ENCODE results near the gene ANTKMT.

The ANTKMT gene

DNA sequence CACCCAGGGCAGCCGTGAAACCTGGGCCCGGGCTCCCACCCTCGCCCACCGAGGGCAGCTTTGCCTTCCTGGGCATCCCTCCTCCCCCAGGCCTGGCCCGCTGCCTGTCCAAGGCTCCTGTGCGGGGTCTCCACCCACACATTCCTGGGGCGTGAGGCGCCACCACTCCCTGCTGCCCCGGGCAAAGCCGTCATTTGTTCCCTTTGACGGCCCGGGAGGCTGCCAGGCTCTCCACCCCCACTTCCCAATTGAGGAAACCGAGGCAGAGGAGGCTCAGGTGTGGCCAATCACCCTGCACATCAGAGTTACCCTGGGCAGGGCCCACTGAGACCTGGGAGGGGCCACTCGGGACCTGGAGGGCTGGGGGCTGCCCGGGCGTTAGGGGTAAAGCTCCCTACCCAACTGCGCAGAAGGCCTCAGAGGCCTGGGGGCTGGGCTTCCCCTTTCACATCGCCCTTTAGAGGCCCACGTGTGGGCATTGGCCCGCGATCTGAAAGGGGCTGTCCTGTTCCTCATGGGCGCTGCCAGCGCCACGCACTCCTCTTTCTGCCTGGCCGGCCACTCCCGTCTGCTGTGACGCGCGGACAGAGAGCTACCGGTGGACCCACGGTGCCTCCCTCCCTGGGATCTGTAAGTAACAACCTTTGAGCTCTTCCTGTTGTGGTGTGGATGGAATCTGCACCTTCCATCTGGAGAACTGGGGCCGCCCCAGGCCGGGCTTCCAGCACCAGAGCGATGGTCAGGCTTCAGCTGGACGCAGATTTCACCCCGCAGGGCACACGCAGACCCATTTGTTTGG is 39.8 kb downstream of the ANTKMT start, which contains the start of gene MSLN:
Gene MSLN (plus strand): TSS at position 190 of the 799 bp plus-strand sequence. CDS start 1,947 bp downstream, outside the sequence.
- H3K9me3 ChIP-seq (ENCODE audit: severe bottlenecking), result no peaks in the 10 kb centered on the region
- no peak within 1 kb of the TSS for H3K4me3 ChIP-seq (ENCODE audit: severe bottlenecking)
- DNase-seq (ENCODE audit: low spot score), result peak; percentile 88
- no peaks in the 10 kb centered on the region for H3K36me3 ChIP-seq (ENCODE audit: low read depth)
- ATAC-seq (ENCODE audit: low read depth), result peak; percentile 75
- H3K4me1 ChIP-seq (ENCODE audit: insufficient read depth, poor library complexity, severe bottlenecking), result peaks cover 28% of the 10 kb centered on the region
- no peaks in the 10 kb centered on the region for H3K27me3 ChIP-seq (ENCODE audit: insufficient read depth, poor library complexity, severe bottlenecking)
- H3K27ac ChIP-seq (ENCODE audit: poor library complexity, severe bottlenecking), result peak within 1 kb of the TSS; percentile 48
- TF ChIP-seq, protein P1, sequence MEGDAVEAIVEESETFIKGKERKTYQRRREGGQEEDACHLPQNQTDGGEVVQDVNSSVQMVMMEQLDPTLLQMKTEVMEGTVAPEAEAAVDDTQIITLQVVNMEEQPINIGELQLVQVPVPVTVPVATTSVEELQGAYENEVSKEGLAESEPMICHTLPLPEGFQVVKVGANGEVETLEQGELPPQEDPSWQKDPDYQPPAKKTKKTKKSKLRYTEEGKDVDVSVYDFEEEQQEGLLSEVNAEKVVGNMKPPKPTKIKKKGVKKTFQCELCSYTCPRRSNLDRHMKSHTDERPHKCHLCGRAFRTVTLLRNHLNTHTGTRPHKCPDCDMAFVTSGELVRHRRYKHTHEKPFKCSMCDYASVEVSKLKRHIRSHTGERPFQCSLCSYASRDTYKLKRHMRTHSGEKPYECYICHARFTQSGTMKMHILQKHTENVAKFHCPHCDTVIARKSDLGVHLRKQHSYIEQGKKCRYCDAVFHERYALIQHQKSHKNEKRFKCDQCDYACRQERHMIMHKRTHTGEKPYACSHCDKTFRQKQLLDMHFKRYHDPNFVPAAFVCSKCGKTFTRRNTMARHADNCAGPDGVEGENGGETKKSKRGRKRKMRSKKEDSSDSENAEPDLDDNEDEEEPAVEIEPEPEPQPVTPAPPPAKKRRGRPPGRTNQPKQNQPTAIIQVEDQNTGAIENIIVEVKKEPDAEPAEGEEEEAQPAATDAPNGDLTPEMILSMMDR (IDR thresholded peaks at IDR 0.05; ENCODE audit: poor library complexity, severe bottlenecking), result no peak

DNA sequence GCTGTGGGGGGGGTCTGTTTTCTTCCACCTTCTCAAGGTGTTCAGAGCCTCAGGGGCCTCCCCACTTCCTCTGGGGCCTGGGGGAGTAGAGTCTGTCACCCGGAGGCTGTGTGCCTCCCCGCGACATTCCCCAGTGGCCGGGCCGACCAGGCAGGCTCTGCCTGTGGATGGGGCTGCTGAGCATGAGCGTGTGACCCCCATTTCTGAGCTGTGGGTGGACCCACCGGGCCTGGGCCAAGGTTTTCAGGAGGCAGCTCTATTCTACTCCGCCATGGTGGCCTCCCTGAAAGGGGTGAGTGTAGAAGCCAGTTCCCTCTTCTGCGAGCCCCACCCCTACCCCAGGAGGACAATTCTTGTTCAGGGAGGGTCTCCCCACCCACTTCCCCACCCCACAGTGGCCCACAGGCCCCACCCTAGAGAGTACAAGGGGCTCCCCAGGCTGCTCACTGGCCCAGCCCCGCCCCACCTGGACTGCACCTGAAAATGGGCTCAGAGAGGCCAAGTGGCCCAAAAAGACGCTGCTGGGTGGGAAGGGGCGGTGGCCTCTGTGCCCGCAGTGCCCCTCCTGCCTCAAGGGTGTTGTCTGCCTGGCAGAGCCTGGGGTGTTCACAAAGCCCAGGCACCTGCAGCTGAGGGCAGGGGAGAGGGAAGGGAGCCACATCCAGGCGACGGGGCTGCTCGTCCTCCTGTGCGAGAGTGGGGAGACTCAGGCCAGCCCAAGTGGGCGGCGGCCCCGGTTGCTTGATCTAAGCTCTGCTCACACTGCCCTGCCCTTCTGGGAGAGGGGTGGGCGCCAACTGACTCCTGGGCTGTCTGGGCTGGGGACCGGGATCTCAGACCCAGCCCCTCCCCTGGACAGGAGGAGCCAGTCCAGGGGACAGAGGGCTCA is 40.9 kb downstream of the ANTKMT start:
- DNase-seq (ENCODE audit: low spot score) (no peak), ATAC-seq (ENCODE audit: low read depth) (no peak)
- H3K27ac ChIP-seq (ENCODE audit: poor library complexity, severe bottlenecking), result peak overlapping the region; percentile 48
- no peaks in the 10 kb centered on the region for H3K9me3 ChIP-seq (ENCODE audit: severe bottlenecking)
- TF ChIP-seq, protein P1 (IDR thresholded peaks at IDR 0.05; ENCODE audit: poor library complexity, severe bottlenecking), result no peak
- no peaks in the 10 kb centered on the region for H3K36me3 ChIP-seq (ENCODE audit: low read depth)
- no peak overlapping the region for H3K4me3 ChIP-seq (ENCODE audit: severe bottlenecking)
- H3K27me3 ChIP-seq (ENCODE audit: insufficient read depth, poor library complexity, severe bottlenecking), result no peaks in the 10 kb centered on the region
- peaks cover 28% of the 10 kb centered on the region for H3K4me1 ChIP-seq (ENCODE audit: insufficient read depth, poor library complexity, severe bottlenecking)

DNA sequence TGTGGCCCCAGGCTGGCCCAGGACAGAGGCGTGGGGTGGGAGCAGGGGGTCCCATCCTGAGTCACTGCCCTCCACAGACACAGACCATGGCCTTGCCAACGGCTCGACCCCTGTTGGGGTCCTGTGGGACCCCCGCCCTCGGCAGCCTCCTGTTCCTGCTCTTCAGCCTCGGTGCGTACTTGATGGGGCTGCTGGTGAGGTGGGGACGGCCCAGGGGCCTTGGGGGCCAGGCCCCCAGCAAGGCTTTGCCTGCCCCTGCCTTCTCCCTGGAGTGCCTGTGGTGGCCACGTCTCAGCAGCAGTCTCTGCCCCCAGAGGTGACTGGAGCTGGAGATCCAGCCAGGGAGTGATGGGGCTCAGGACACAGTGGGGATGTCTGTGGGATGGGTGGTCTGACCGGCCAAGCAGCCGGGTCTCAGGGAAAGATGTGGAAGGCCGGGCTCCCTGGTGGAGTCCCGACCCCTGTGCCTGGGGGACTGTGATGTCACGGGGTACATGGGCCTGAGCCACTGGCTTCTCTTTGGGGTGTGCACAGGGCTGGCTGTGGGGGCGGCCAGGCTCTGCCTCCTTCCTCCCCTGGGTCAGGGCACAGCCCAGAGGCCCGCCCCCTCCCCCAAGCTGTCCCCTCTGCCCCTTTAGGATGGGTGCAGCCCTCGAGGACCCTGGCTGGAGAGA is 41.8 kb downstream of the ANTKMT start:
- Histone ChIP-seq H3K4me1 (ENCODE audit: insufficient read depth, poor library complexity, severe bottlenecking) (peaks cover 23% of the 10 kb centered on the region), H3K27me3 (ENCODE audit: insufficient read depth, poor library complexity, severe bottlenecking) (no peaks in the 10 kb centered on the region), H3K36me3 (ENCODE audit: low read depth) (no peaks in the 10 kb centered on the region), H3K4me3 (ENCODE audit: severe bottlenecking) (no peak overlapping the region), H3K27ac (ENCODE audit: poor library complexity, severe bottlenecking) (no peak overlapping the region), H3K9me3 (ENCODE audit: severe bottlenecking) (no peaks in the 10 kb centered on the region)
- ATAC-seq (ENCODE audit: low read depth), result no peak
- TF ChIP-seq, protein P1 (IDR thresholded peaks at IDR 0.05; ENCODE audit: poor library complexity, severe bottlenecking), result no peak
- DNase-seq (ENCODE audit: low spot score), result no peak

DNA sequence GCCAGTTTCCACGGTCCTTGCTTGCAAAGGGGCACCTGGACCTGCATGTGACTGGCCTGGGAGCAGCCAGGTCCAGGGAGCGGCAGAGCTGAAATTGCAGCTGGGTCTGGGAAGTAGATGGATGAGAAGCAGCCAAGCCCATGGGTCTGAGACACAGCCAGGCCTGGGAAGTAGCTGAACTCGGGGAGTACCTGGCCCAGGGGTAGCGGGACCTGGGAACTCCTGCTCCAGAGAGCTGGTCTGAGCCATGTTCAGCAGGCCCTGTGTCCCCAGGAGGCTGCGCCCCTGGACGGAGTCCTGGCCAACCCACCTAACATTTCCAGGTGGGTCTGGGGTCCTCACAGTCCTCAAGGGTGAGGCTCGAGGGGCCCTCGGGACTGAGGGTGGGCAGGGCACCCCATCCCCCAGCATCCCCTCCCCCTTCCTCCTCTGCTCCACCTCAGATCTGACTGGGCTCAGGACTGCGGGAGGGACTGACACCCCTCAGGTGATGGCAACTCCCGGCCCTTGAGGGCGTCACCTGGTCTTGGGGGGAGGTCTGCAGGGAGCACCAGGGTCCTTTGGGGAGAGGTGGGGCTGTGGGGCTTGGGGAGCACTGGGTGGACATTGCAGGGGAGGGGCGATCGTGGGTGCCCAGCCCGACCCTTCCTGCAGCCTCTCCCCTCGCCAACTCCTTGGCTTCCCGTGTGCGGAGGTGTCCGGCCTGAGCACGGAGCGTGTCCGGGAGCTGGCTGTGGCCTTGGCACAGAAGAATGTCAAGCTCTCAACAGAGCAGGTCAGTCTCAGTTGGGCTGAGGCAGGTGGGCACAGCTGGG is 42.6 kb downstream of the ANTKMT start:
- no peaks in the 10 kb centered on the region for H3K36me3 ChIP-seq (ENCODE audit: low read depth)
- no peak overlapping the region for H3K27ac ChIP-seq (ENCODE audit: poor library complexity, severe bottlenecking)
- H3K27me3 ChIP-seq (ENCODE audit: insufficient read depth, poor library complexity, severe bottlenecking), result no peaks in the 10 kb centered on the region
- H3K9me3 ChIP-seq (ENCODE audit: severe bottlenecking), result no peaks in the 10 kb centered on the region
- no peak for DNase-seq (ENCODE audit: low spot score)
- peaks cover 20% of the 10 kb centered on the region for H3K4me1 ChIP-seq (ENCODE audit: insufficient read depth, poor library complexity, severe bottlenecking)
- no peak overlapping the region for H3K4me3 ChIP-seq (ENCODE audit: severe bottlenecking)
- ATAC-seq (ENCODE audit: low read depth), result 0 out of 3 replicates have a peak, but pooled peaks have one; percentile 3
- TF ChIP-seq, protein P1 (IDR thresholded peaks at IDR 0.05; ENCODE audit: poor library complexity, severe bottlenecking), result no peak

All from RWPE2 (cell line).